Neural progenitor cell (in vitro differentiated cells): ENCODE results near the gene VCX3A. TPM values are rescaled to one million over a fixed set of nuclear protein-coding genes. Genes with fewer than 3 reads are reported as not detected.
A peak's percentile ranks its signal among the peaks of the same experiment; 100 is the strongest.
"Not testable (repeated sequence)": the region's sequence is repeated elsewhere in the genome, so short reads cannot be mapped to it uniquely, and the experiment has no call there.

Experiments
- DNase-seq: peaks from one replicate; pipeline ENCODE4 v3.0.0-alpha.2; 2016; ENCODE audit warnings: low spot score
- H2AFZ ChIP-seq: fragments of 200-600 bp; sonication (generic); replicated peaks from 2 replicates; pipeline ENCODE4 v1.6.1; 2016; ENCODE audit warnings: antibody characterized with exemption
- H3F3A ChIP-seq: fragments of 200-600 bp; sonication (generic); 2 replicates; pipeline ENCODE4 v1.6.1; 2016; ENCODE audit warnings: antibody characterized with exemption, low read depth
- H3K27ac ChIP-seq: fragments of 200-600 bp; sonication (generic); 2 replicates; pipeline ENCODE4 v1.5.1; 2016; ENCODE audit warnings: mild to moderate bottlenecking
- H3K27me3 ChIP-seq: fragments of 200-600 bp; sonication (generic); 2 replicates; pipeline ENCODE4 v1.6.1; 2016; ENCODE audit warnings: mild to moderate bottlenecking, moderate library complexity
- H3K36me3 ChIP-seq: fragments of 200-600 bp; sonication (generic); 2 replicates; pipeline ENCODE4 v1.5.1; 2016
- H3K4me1 ChIP-seq: fragments of 200-600 bp; sonication (generic); 2 replicates; pipeline ENCODE4 v1.6.1; 2016; ENCODE audit warnings: mixed run types
- H3K4me2 ChIP-seq: fragments of 200-600 bp; sonication (generic); 2 replicates; pipeline ENCODE4 v1.6.1; 2016
- H3K4me3 ChIP-seq: fragments of 200-600 bp; sonication (generic); 2 replicates; pipeline ENCODE4 v1.5.1; 2016
- H3K79me2 ChIP-seq: fragments of 200-600 bp; sonication (generic); 2 replicates; pipeline ENCODE4 v1.6.1; 2016; ENCODE audit warnings: low read depth
- H3K9ac ChIP-seq: fragments of 200-600 bp; sonication (generic); 2 replicates; pipeline ENCODE4 v1.6.1; 2016
- H3K9me3 ChIP-seq: fragments of 200-600 bp; sonication (generic); 2 replicates; pipeline ENCODE4 v1.5.1; 2016; ENCODE audit warnings: low read depth
- H4K20me1 ChIP-seq: fragments of 200-600 bp; sonication (generic); 2 replicates; pipeline ENCODE4 v1.6.1; 2016; ENCODE audit warnings: low read depth
- H3K27ac Mint-ChIP-seq: 3 replicates; pipeline ENCODE4 v1.8.0; 2021; ENCODE audit warnings: mixed read lengths
- H3K27me3 Mint-ChIP-seq: 2 replicates; pipeline ENCODE4 v1.8.0; 2022; ENCODE audit warnings: low read depth, mild to moderate bottlenecking, inconsistent platforms, moderate library complexity, mixed read lengths; ENCODE audit not compliant: insufficient read depth
- H3K36me3 Mint-ChIP-seq: 3 replicates; pipeline ENCODE4 v1.8.0; 2021; ENCODE audit warnings: mixed read lengths
- H3K4me1 Mint-ChIP-seq: 3 replicates; pipeline ENCODE4 v1.8.0; 2021; ENCODE audit warnings: mixed read lengths
- H3K4me3 Mint-ChIP-seq: 3 replicates; pipeline ENCODE4 v1.8.0; 2021; ENCODE audit warnings: mild to moderate bottlenecking, moderate library complexity, mixed read lengths
- H3K9me3 Mint-ChIP-seq: 3 replicates; pipeline ENCODE4 v1.8.0; 2020; ENCODE audit warnings: mixed read lengths
- EZH2 ChIP-seq: fragments of 200-600 bp; sonication (generic); IDR thresholded peaks from 2 replicates; pipeline ENCODE4 v1.6.1; 2017; ENCODE audit warnings: antibody characterized with exemption, mild to moderate bottlenecking, moderate library complexity
- EZH2phosphoT487 ChIP-seq: fragments of 200-600 bp; sonication (generic); IDR thresholded peaks from 2 replicates; pipeline ENCODE4 v1.6.1; 2017; ENCODE audit warnings: antibody characterized with exemption
- total RNA-seq: library from RNA; depleted of rRNA; stranded (reverse); fragments of >200 nt; gene quantifications from 2 replicates; pipeline ENCODE4 v1.2.3, GENCODE V29; 2015; ENCODE audit warnings: low replicate concordance
- TF ChIP-seq, protein P1 (sequence below): fragments of 200-600 bp; sonication (generic); IDR thresholded peaks from 2 replicates; pipeline ENCODE4 v1.5.1; 2017; ENCODE audit warnings: antibody characterized with exemption, mild to moderate bottlenecking

VCX3A gene
- 1.0 TPM in 1 of 2 replicates, not detected in the other for total RNA-seq

DNA sequence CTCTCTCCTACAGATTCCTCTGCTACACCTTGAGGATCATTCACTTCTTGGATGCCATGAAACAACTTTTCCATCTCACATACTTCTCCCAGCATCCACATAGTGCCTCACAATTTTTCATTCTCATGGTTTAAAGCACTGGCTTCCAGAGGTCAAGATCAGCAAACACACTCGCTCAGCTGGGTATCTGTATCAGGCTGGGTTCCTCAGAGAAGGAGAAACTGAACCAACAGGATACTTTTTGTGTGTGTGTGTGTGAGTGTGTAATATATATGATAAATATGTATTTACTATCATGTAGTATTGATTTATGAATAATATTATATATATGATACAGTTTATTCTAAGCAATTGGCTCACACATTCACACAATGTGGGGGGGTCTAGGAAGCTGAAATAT lies at the start of gene VCX3A:
Gene VCX3A, minus strand, starts transcription at position 101 of the 400 bp plus-strand sequence. CDS start 621 bp downstream, outside the sequence.
- H3K36me3 ChIP-seq, H3K4me2 ChIP-seq, H3K9me3 ChIP-seq, H3K36me3 Mint-ChIP-seq, H3K27me3 Mint-ChIP-seq, H2AFZ ChIP-seq, H3K4me3 ChIP-seq, H3K9ac ChIP-seq, H3K27ac ChIP-seq, H3K4me1 ChIP-seq, H3F3A ChIP-seq, H3K9me3 Mint-ChIP-seq, H3K4me1 Mint-ChIP-seq, H3K27me3 ChIP-seq, DNase-seq, H3K4me3 Mint-ChIP-seq, H3K79me2 ChIP-seq, H3K27ac Mint-ChIP-seq, H4K20me1 ChIP-seq: not testable (repeated sequence)

DNA sequence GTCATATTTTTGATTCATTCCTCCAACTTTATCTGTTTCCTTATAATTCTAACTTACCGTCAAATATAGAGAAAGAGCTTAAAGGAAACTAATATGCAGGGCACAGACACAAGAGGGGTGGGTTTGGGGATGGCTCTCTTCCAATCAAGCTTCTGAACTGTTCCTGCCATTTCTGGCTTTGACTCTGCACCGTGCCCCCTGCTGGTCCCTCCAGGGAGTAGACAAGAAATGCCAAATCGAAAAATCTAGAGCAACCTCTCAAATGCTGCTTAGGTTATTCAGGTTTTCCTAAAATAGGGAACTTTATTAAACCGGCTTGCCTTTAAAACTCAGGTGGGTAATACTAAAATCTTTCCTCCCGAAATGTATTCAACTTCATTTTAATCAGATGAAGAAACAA lies 39.8 kb upstream of the VCX3A start:
- H3K79me2 ChIP-seq: no peaks in the 10 kb centered on the region
- H3K4me1 Mint-ChIP-seq: peaks cover 3% of the 10 kb centered on the region
- H3F3A ChIP-seq: no peaks in the 10 kb centered on the region
- H3K36me3 Mint-ChIP-seq: no peaks in the 10 kb centered on the region
- H3K27ac ChIP-seq: no peak overlapping the region
- no peak overlapping the region for H3K27ac Mint-ChIP-seq
- peak; percentile 15 for DNase-seq
- no peak overlapping the region for H3K4me2 ChIP-seq
- no peak overlapping the region for H3K9ac ChIP-seq
- TF ChIP-seq, protein P1, sequence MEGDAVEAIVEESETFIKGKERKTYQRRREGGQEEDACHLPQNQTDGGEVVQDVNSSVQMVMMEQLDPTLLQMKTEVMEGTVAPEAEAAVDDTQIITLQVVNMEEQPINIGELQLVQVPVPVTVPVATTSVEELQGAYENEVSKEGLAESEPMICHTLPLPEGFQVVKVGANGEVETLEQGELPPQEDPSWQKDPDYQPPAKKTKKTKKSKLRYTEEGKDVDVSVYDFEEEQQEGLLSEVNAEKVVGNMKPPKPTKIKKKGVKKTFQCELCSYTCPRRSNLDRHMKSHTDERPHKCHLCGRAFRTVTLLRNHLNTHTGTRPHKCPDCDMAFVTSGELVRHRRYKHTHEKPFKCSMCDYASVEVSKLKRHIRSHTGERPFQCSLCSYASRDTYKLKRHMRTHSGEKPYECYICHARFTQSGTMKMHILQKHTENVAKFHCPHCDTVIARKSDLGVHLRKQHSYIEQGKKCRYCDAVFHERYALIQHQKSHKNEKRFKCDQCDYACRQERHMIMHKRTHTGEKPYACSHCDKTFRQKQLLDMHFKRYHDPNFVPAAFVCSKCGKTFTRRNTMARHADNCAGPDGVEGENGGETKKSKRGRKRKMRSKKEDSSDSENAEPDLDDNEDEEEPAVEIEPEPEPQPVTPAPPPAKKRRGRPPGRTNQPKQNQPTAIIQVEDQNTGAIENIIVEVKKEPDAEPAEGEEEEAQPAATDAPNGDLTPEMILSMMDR: peak; percentile 40
- no peak for TF ChIP-seq EZH2
- H3K4me3 ChIP-seq: no peak overlapping the region
- H3K27me3 Mint-ChIP-seq: no peaks in the 10 kb centered on the region
- no peaks in the 10 kb centered on the region for H3K9me3 Mint-ChIP-seq
- no peak overlapping the region for H3K4me3 Mint-ChIP-seq
- no peaks in the 10 kb centered on the region for H3K27me3 ChIP-seq
- H3K36me3 ChIP-seq: no peaks in the 10 kb centered on the region
- peaks cover 6% of the 10 kb centered on the region for H3K9me3 ChIP-seq
- H2AFZ ChIP-seq: no peak overlapping the region
- no peaks in the 10 kb centered on the region for H3K4me1 ChIP-seq
- H4K20me1 ChIP-seq: no peaks in the 10 kb centered on the region

DNA sequence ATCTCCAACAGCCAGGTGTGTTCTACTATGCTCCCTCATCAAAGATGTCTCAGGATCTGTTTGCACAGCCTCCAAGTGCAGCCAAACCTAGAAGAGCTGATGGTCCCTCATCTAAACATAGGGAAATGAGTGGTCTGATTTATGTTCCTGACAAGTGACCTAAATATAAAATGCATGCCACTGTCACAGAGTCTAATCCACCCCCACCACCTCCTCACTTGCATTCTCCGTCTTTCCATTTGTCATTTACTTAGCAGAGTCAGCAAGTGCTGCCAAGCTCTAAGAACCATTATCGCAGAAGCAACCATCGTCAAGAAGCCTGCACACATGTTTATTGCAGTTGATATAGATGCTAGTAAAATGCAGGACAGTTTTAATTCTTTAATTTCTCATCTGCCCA lies 33.1 kb upstream of the VCX3A start:
- H3K9me3 ChIP-seq: peaks cover 6% of the 10 kb centered on the region
- no peaks in the 10 kb centered on the region for H3F3A ChIP-seq
- Mint-ChIP-seq H3K4me3 (peak overlapping the region; percentile 31), H3K36me3 (no peaks in the 10 kb centered on the region), H3K9me3 (peaks cover 7% of the 10 kb centered on the region), H3K4me1 (peaks cover 15% of the 10 kb centered on the region), H3K27ac (peak overlapping the region; percentile 90), H3K27me3 (peaks cover 6% of the 10 kb centered on the region)
- no peak for DNase-seq
- H3K79me2 ChIP-seq: no peaks in the 10 kb centered on the region
- H3K9ac ChIP-seq: no peak overlapping the region
- H3K36me3 ChIP-seq: no peaks in the 10 kb centered on the region
- H3K27me3 ChIP-seq: no peaks in the 10 kb centered on the region
- TF ChIP-seq EZH2 (no peak), EZH2phosphoT487 (no peak)
- no peak overlapping the region for H3K4me3 ChIP-seq
- H3K4me1 ChIP-seq: no peaks in the 10 kb centered on the region
- no peak overlapping the region for H3K27ac ChIP-seq
- no peak overlapping the region for H3K4me2 ChIP-seq
- H4K20me1 ChIP-seq: no peaks in the 10 kb centered on the region
- no peak overlapping the region for H2AFZ ChIP-seq

DNA sequence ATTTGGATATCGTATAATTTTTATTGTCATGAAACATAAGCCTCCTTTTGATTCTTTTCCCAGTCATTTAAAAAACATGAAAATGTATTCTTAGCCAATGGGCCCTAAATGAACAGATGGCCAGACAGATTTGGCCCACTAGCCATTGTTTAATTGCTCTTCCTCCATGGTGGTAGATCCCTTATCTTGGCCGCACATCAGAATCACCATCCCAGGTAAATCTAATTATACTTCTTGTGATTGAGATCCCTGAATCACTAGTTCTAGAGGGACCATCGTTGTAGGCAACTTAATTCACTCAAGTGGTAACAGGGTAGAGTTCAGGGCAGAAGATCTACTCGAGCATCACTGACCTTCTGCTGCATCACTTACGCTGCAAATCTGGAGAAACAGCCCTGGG lies 24.1 kb upstream of the VCX3A start:
- H3K4me1 ChIP-seq: no peaks in the 10 kb centered on the region
- H3K79me2 ChIP-seq: no peaks in the 10 kb centered on the region
- no peak for TF ChIP-seq EZH2phosphoT487
- no peak for TF ChIP-seq EZH2
- TF ChIP-seq, protein P1: no peak
- no peak overlapping the region for H2AFZ ChIP-seq
- no peak overlapping the region for H3K4me3 ChIP-seq
- H3K9me3 ChIP-seq: no peaks in the 10 kb centered on the region
- no peaks in the 10 kb centered on the region for H3K27me3 ChIP-seq
- no peak overlapping the region for H3K27ac Mint-ChIP-seq
- H3K27me3 Mint-ChIP-seq: peaks cover under 1% of the 10 kb centered on the region
- DNase-seq: no peak
- no peaks in the 10 kb centered on the region for H4K20me1 ChIP-seq
- no peaks in the 10 kb centered on the region for H3F3A ChIP-seq
- H3K4me3 Mint-ChIP-seq: no peak overlapping the region
- H3K4me2 ChIP-seq: no peak overlapping the region
- no peaks in the 10 kb centered on the region for H3K4me1 Mint-ChIP-seq
- H3K36me3 Mint-ChIP-seq: no peaks in the 10 kb centered on the region
- no peak overlapping the region for H3K27ac ChIP-seq
- peaks cover 9% of the 10 kb centered on the region for H3K9me3 Mint-ChIP-seq
- no peak overlapping the region for H3K9ac ChIP-seq
- H3K36me3 ChIP-seq: no peaks in the 10 kb centered on the region
